SIG-M5 treated with dmso at 0.1 percent for 504 hours (cell line): ENCODE measurements around the gene CELA1.
A peak's percentile ranks its signal among the peaks of the same experiment; 100 is the strongest.

Source experiments
- DNase-seq: peaks from one replicate; lab custom pipeline; 2025; ENCODE audit not compliant: unreplicated experiment; lab: John Stamatoyannopoulos, UW

CELA1 gene

GRCh38 chr12:51374856-51375255 is 28.4 kb upstream of the CELA1 start:
- DNase-seq = no peak

GRCh38 chr12:51374361-51374760 is 27.9 kb upstream of the CELA1 start:
- DNase-seq = no peak

GRCh38 chr12:51373187-51373586 is 26.7 kb upstream of the CELA1 start:
- no peak for DNase-seq

- DNase-seq = no peak
Measured at GRCh38 chr12:51372021-51372420, 25.5 kb upstream of the CELA1 start.

- DNase-seq = peak; percentile 63
Measured at GRCh38 chr12:51371295-51371953, 24.9 kb upstream of the CELA1 start.

GRCh38 chr12:51370667-51371066 is 24.2 kb upstream of the CELA1 start:
- DNase-seq = no peak

GRCh38 chr12:51369581-51369980 is 23.1 kb upstream of the CELA1 start:
- DNase-seq = no peak

GRCh38 chr12:51368640-51369517 is 22.4 kb upstream of the CELA1 start:
- peak; percentile 77 for DNase-seq

- no peak for DNase-seq
Measured at GRCh38 chr12:51365276-51365675, 18.8 kb upstream of the CELA1 start.

- DNase-seq = no peak
Measured at GRCh38 chr12:51364001-51364400, 17.5 kb upstream of the CELA1 start.

GRCh38 chr12:51362747-51363342 is 16.4 kb upstream of the CELA1 start:
- DNase-seq = no peak

GRCh38 chr12:51362307-51362706 is 15.8 kb upstream of the CELA1 start:
- no peak for DNase-seq

- DNase-seq = no peak
Measured at GRCh38 chr12:51361161-51362016, 14.9 kb upstream of the CELA1 start.

- no peak for DNase-seq
Measured at GRCh38 chr12:51360315-51360714, 13.8 kb upstream of the CELA1 start.

GRCh38 chr12:51359851-51360250 is 13.4 kb upstream of the CELA1 start:
- no peak for DNase-seq

GRCh38 chr12:51358496-51358895 is 12.0 kb upstream of the CELA1 start:
- no peak for DNase-seq

GRCh38 chr12:51357374-51358047 is 11.0 kb upstream of the CELA1 start:
- DNase-seq = peak; percentile 12

GRCh38 chr12:51351913-51352532 is 5.5 kb upstream of the CELA1 start:
- peak; percentile 66 for DNase-seq

GRCh38 chr12:51349026-51349425 is 2.5 kb upstream of the CELA1 start:
- no peak for DNase-seq

GRCh38 chr12:51348116-51348515 is 1.6 kb upstream of the CELA1 start:
- no peak for DNase-seq
